Brain microvascular endothelial cell (primary cell): Measurements from ENCODE around the gene EPG5.

Experiments
- DNase-seq: peaks from one replicate; pipeline ENCODE4 v3.0.0-alpha.2; 2020
- H3K27ac ChIP-seq: fragments of 250-450 bp; sonication (Bioruptor Pico); 2 replicates; pipeline ENCODE4 v1.5.1; 2020; ENCODE audit warnings: mild to moderate bottlenecking, moderate library complexity
- H3K27me3 ChIP-seq: fragments of 250-450 bp; sonication (Bioruptor Pico); replicated peaks from 2 replicates; pipeline ENCODE4 v1.5.1; 2020; ENCODE audit warnings: mild to moderate bottlenecking
- H3K36me3 ChIP-seq: fragments of 250-450 bp; sonication (Bioruptor Pico); replicated peaks from 2 replicates; pipeline ENCODE4 v1.5.1; 2020; ENCODE audit warnings: mild to moderate bottlenecking
- H3K4me3 ChIP-seq: 2 replicates; pipeline ENCODE4 v1.5.1; 2011; ENCODE audit warnings: low read depth, mild to moderate bottlenecking, control low read depth, low read length, moderate library complexity
- CTCF ChIP-seq: IDR thresholded peaks from 2 replicates; pipeline ENCODE4 v1.5.1; 2011; ENCODE audit warnings: low read depth, mild to moderate bottlenecking, moderate library complexity, low read length, control low read depth, inconsistent platforms; ENCODE audit errors: missing control alignments
- in situ Hi-C: cut with HindIII; loops from 2 replicates; pipeline ENCODE4 v1.10.0; 2017; ENCODE audit warnings: low sequenced_read_pairs, low pct_ligation_motif_present

Gene EPG5

GRCh38 chr18:45901654-45902210, 65.4 kb downstream of the EPG5 start:
- in situ Hi-C loops, result loop anchor here (25.0 kb wide), 1 partner anchor 186 kb away; the partner anchor contains the start of gene ATP5F1A
- Histone ChIP-seq H3K4me3 (no peak overlapping the region), H3K27me3 (no peaks in the 10 kb centered on the region), H3K27ac (no peak overlapping the region), H3K36me3 (peaks cover 81% of the 10 kb centered on the region)
- no peak for TF ChIP-seq CTCF
- no peak for DNase-seq

GRCh38 chr18:45900623-45901022, 66.5 kb downstream of the EPG5 start:
- TF ChIP-seq CTCF, result no peak
- H3K4me3 ChIP-seq, result no peak overlapping the region
- in situ Hi-C loops, result loop anchor here (25.0 kb wide), 1 partner anchor 187 kb away; the partner anchor contains the start of gene ATP5F1A
- peaks cover 80% of the 10 kb centered on the region for H3K36me3 ChIP-seq
- H3K27ac ChIP-seq, result no peak overlapping the region
- no peaks in the 10 kb centered on the region for H3K27me3 ChIP-seq
- no peak for DNase-seq

- peaks cover 53% of the 10 kb centered on the region for H3K36me3 ChIP-seq
- DNase-seq, result no peak
Measured at GRCh38 chr18:45896991-45897390, 70.1 kb downstream of the EPG5 start.

GRCh38 chr18:45896452-45896851, 70.7 kb downstream of the EPG5 start:
- no peak for TF ChIP-seq CTCF
- Histone ChIP-seq H3K27me3 (no peaks in the 10 kb centered on the region), H3K27ac (no peak overlapping the region), H3K36me3 (peaks cover 47% of the 10 kb centered on the region), H3K4me3 (no peak overlapping the region)
- in situ Hi-C loops, result no loop called here
- no peak for DNase-seq

More at GRCh38 chr18:45896991-45897390, 70.1 kb downstream of the EPG5 start:
- in situ Hi-C loops, result no loop called here
- Histone ChIP-seq H3K27me3 (no peaks in the 10 kb centered on the region), H3K27ac (no peak overlapping the region), H3K4me3 (no peak overlapping the region)
- no peak for TF ChIP-seq CTCF

GRCh38 chr18:45895339-45895738, 71.8 kb downstream of the EPG5 start:
- DNase-seq, result no peak
- TF ChIP-seq CTCF, result no peak
- Histone ChIP-seq H3K36me3 (peaks cover 43% of the 10 kb centered on the region), H3K27me3 (no peaks in the 10 kb centered on the region), H3K4me3 (no peak overlapping the region), H3K27ac (no peak overlapping the region)
- in situ Hi-C loops, result no loop called here

- Histone ChIP-seq H3K4me3 (no peak overlapping the region), H3K36me3 (peaks cover 40% of the 10 kb centered on the region), H3K27me3 (no peaks in the 10 kb centered on the region), H3K27ac (no peak overlapping the region)
- no peak for TF ChIP-seq CTCF
- DNase-seq, result no peak
- in situ Hi-C loops, result no loop called here
Measured at GRCh38 chr18:45894818-45895217, 72.3 kb downstream of the EPG5 start.
